H1 (cell line): ENCODE results near the gene OLFM2. TPM values are rescaled to one million over a fixed set of nuclear protein-coding genes. Genes with fewer than 3 reads are reported as not detected.

ENCODE experiments used
- CTCF ChIA-PET: fragments of 300-600 bp; sonication (Branson Sonifier 250); formaldehyde crosslinking; loops from one replicate; lab custom pipeline; 2021; ENCODE audit not compliant: partially characterized antibody; lab: Charles Lee
- POLR2A ChIA-PET: fragments of 300-600 bp; sonication (Branson Sonifier 250); formaldehyde crosslinking; loops from one replicate; lab custom pipeline; 2021; ENCODE audit warnings: inconsistent platforms; ENCODE audit not compliant: partially characterized antibody; lab: Charles Lee
- DNase-seq, 2 experiments: peaks; one replicate each; pipeline versions ENCODE4 v3.0.0 to v3.0.0-alpha.2; 2010 to 2022; ENCODE audit warnings: low spot score in 2 of 2, low read depth in 1 of 2, mixed read lengths in 1 of 2
- FAIRE-seq: peaks from 2 replicates; lab custom pipeline; 2011; peaks lifted over from hg19 to GRCh38; lab: Jason Lieb, UNC
- H2AFZ ChIP-seq: 2 replicates; pipeline ENCODE4 v1.8.1; 2012; ENCODE audit warnings: low read length, inconsistent platforms
- H2AK5ac ChIP-seq: 2 replicates; pipeline ENCODE4 v1.6.1; 2013; ENCODE audit warnings: low read depth, low read length
- H2BK120ac ChIP-seq: replicated peaks from 2 replicates; pipeline ENCODE3; 2013; ENCODE audit warnings: low read depth, low read length, inconsistent platforms
- H2BK12ac ChIP-seq: 2 replicates; pipeline ENCODE4 v1.6.1; 2013; ENCODE audit warnings: low read depth, low read length
- H2BK15ac ChIP-seq: 2 replicates; pipeline ENCODE4 v1.6.1; 2013; ENCODE audit warnings: low read length
- H2BK20ac ChIP-seq: 2 replicates; pipeline ENCODE4 v1.6.1; 2013; ENCODE audit warnings: low read length
- H2BK5ac ChIP-seq: 2 replicates; pipeline ENCODE4 v1.6.1; 2013; ENCODE audit warnings: low read depth, low read length
- H3K14ac ChIP-seq: 2 replicates; pipeline ENCODE4 v1.6.1; 2013; ENCODE audit warnings: inconsistent platforms; ENCODE audit not compliant: insufficient read length
- H3K18ac ChIP-seq: 2 replicates; pipeline ENCODE4 v1.6.1; 2013; ENCODE audit warnings: low read length; ENCODE audit errors: extremely low read depth
- H3K23ac ChIP-seq: 2 replicates; pipeline ENCODE4 v1.6.1; 2013; ENCODE audit warnings: inconsistent platforms; ENCODE audit not compliant: insufficient read length
- H3K23me2 ChIP-seq: 2 replicates; pipeline ENCODE4 v1.6.1; 2013; ENCODE audit warnings: low read depth, low read length
- H3K27ac ChIP-seq: 2 replicates; pipeline ENCODE4 v1.6.1; 2011; ENCODE audit warnings: low read depth, low read length, inconsistent platforms
- H3K27me3 ChIP-seq, 4 experiments: replicated peaks in 1 of 4; 1 replicate in 1 of 4; 2 replicates in 3 of 4; pipeline versions ENCODE4 v1.6.1 to v1.8.1; 2011 to 2013; ENCODE audit warnings: low read length in 3 of 4, mild to moderate bottlenecking in 3 of 4, inconsistent platforms in 2 of 4, mixed read lengths in 2 of 4, moderate library complexity in 1 of 4; ENCODE audit not compliant: control insufficient read depth in 3 of 4, insufficient read depth in 3 of 4; ENCODE audit errors: extremely low read depth in 1 of 4
- H3K36me3 ChIP-seq, 4 experiments: 2 replicates each; pipeline versions ENCODE4 v1.6.1 to v1.8.1; 2011 to 2013; ENCODE audit warnings: mild to moderate bottlenecking in 4 of 4, low read length in 3 of 4, moderate library complexity in 2 of 4, control low read depth in 1 of 4, inconsistent platforms in 1 of 4; ENCODE audit not compliant: insufficient read depth in 4 of 4, control insufficient read depth in 2 of 4
- H3K4ac ChIP-seq: replicated peaks from 2 replicates; pipeline ENCODE3; 2013; ENCODE audit warnings: low read length, low read depth, mixed read lengths, inconsistent platforms; ENCODE audit not compliant: insufficient read length
- H3K4me1 ChIP-seq, 4 experiments: replicated peaks in 1 of 4; 1 replicate in 1 of 4; 2 replicates in 3 of 4; pipeline versions ENCODE4 v1.6.1 to v1.8.1; 2011 to 2013; ENCODE audit warnings: low read length in 3 of 4, inconsistent platforms in 2 of 4, mixed read lengths in 1 of 4; ENCODE audit not compliant: insufficient read depth in 4 of 4, control insufficient read depth in 3 of 4
- H3K4me2 ChIP-seq, 2 experiments: 2 replicates each; pipeline versions ENCODE4 v1.6.1 to v1.8.1; 2011 to 2013; ENCODE audit warnings: low read depth in 2 of 2, low read length in 2 of 2, control low read depth in 1 of 2, inconsistent platforms in 1 of 2, mild to moderate bottlenecking in 1 of 2; ENCODE audit not compliant: insufficient read depth in 1 of 2
- H3K4me3 ChIP-seq, 4 experiments: fragments of 200-600, 300-600 bp in 1 of 4; sonication (generic), shearing (Covaris generic), sonication (Bioruptor Twin) in 1 of 4; 2 replicates each; pipeline versions ENCODE4 v1.5.1 to v1.8.1; 2011 to 2016; ENCODE audit warnings: low read length in 4 of 4, low read depth in 3 of 4, control low read depth in 2 of 4, inconsistent platforms in 2 of 4, mild to moderate bottlenecking in 2 of 4, mixed read lengths in 1 of 4, moderate library complexity in 1 of 4; ENCODE audit not compliant: insufficient read depth in 2 of 4; ENCODE audit errors: extremely low read depth in 1 of 4
- H3K56ac ChIP-seq: replicated peaks from 2 replicates; pipeline ENCODE3; 2013; ENCODE audit warnings: low read depth, mild to moderate bottlenecking, mixed read lengths, low read length, inconsistent platforms; ENCODE audit not compliant: insufficient read length
- H3K79me1 ChIP-seq: 2 replicates; pipeline ENCODE4 v1.6.1; 2013; ENCODE audit warnings: low read depth, low read length, control low read depth
- H3K79me2 ChIP-seq, 2 experiments: 2 replicates each; pipeline versions ENCODE4 v1.6.1 to v1.8.1; 2012 to 2013; ENCODE audit warnings: low read length in 2 of 2, mild to moderate bottlenecking in 2 of 2, inconsistent platforms in 1 of 2; ENCODE audit not compliant: insufficient read depth in 2 of 2, control insufficient read depth in 1 of 2
- H3K9ac ChIP-seq, 4 experiments: replicated peaks in 1 of 4; 1 replicate in 1 of 4; 2 replicates in 3 of 4; pipeline versions ENCODE4 v1.6.1 to v1.8.1; 2011 to 2013; ENCODE audit warnings: low read depth in 3 of 4, low read length in 3 of 4, control low read depth in 2 of 4, mild to moderate bottlenecking in 2 of 4, moderate library complexity in 2 of 4, inconsistent platforms in 1 of 4; ENCODE audit errors: extremely low read depth in 1 of 4
- H3K9me3 ChIP-seq, 2 experiments: 2 replicates each; pipeline versions ENCODE4 v1.6.1 to v1.8.1; 2012 to 2013; ENCODE audit warnings: mild to moderate bottlenecking in 2 of 2, moderate library complexity in 2 of 2, control low read depth in 1 of 2, inconsistent platforms in 1 of 2, low read depth in 1 of 2, low read length in 1 of 2, mixed read lengths in 1 of 2; ENCODE audit not compliant: insufficient read depth in 2 of 2
- H4K20me1 ChIP-seq, 2 experiments: replicated peaks in 1 of 2; 2 replicates each; pipeline versions ENCODE3 to v1.8.1; 2011 to 2013; ENCODE audit warnings: inconsistent platforms in 2 of 2, low read length in 2 of 2, mild to moderate bottlenecking in 1 of 2; ENCODE audit not compliant: insufficient read depth in 2 of 2, control insufficient read depth in 1 of 2
- H4K5ac ChIP-seq: 2 replicates; pipeline ENCODE4 v1.6.1; 2013; ENCODE audit warnings: low read length, low read depth, mixed read lengths, inconsistent platforms; ENCODE audit not compliant: insufficient read length
- H4K8ac ChIP-seq: 2 replicates; pipeline ENCODE4 v1.8.0; 2013; ENCODE audit warnings: mild to moderate bottlenecking, moderate library complexity, low read length, inconsistent platforms; ENCODE audit not compliant: insufficient read depth; ENCODE audit errors: extremely low read depth
- H4K91ac ChIP-seq: replicated peaks from 2 replicates; pipeline ENCODE3; 2013; ENCODE audit warnings: low read length, mixed read lengths, inconsistent platforms; ENCODE audit not compliant: insufficient read length
- ATF2 ChIP-seq: IDR thresholded peaks from 2 replicates; pipeline ENCODE4 v1.6.1; 2012; ENCODE audit warnings: low read length, inconsistent platforms
- E2F6 ChIP-seq: IDR thresholded peaks from 2 replicates; pipeline ENCODE4 v1.6.1; 2012; ENCODE audit warnings: inconsistent platforms
- EGR1 ChIP-seq: IDR thresholded peaks from 2 replicates; pipeline ENCODE4 v1.6.1; 2011; ENCODE audit warnings: low read depth, low read length, borderline replicate concordance
- POLR2AphosphoS5 ChIP-seq: IDR thresholded peaks from 2 replicates; pipeline ENCODE4 v1.6.1; 2011; ENCODE audit warnings: low read depth, low read length
- SAP30 ChIP-seq: fragments of 300-600 bp; sonication (generic); IDR thresholded peaks from 2 replicates; pipeline ENCODE4 v1.7.1; 2012; ENCODE audit warnings: low read length, moderate library complexity, mild to moderate bottlenecking, inconsistent platforms; ENCODE audit not compliant: insufficient read depth, insufficient replicate concordance
- TCF12 ChIP-seq: IDR thresholded peaks from 2 replicates; pipeline ENCODE4 v1.6.1; 2011; ENCODE audit warnings: low read depth, mild to moderate bottlenecking, low read length
- USF2 ChIP-seq: IDR thresholded peaks from 2 replicates; pipeline ENCODE4 v1.6.1; 2011; ENCODE audit warnings: low read length, improper control_type of control experiment
- WGBS, 2 experiments: shearing (Covaris generic) in 1 of 2; methylation state at CpG; one replicate each; pipeline versions ENCODE4 v1.1.6 to v1.1.7; 2013 to 2015; ENCODE audit warnings: low lambda C conversion rate in 2 of 2, mixed read lengths in 2 of 2, inconsistent platforms in 1 of 2, low coverage in 1 of 2, missing lambda C conversion rate in 1 of 2; ENCODE audit not compliant: insufficient replicate concordance in 2 of 2, insufficient coverage in 1 of 2, insufficient read length in 1 of 2; ENCODE audit errors: extremely low coverage in 1 of 2, missing lambda C conversion rate in 1 of 2; 5-methylcytosine and 5-hydroxymethylcytosine counted together
- polyA plus RNA-seq, 7 experiments: library from polyadenylated mRNA; depleted of rRNA in 3 of 7; stranded (reverse) in 5 of 7; unstranded in 2 of 7; fragments of >200 nt in 5 of 7; fragments of 200-250 nt in 2 of 7; gene quantifications; 1 replicate in 5 of 7; 2 replicates in 1 of 7; 4 replicates in 1 of 7; pipeline versions ENCODE4 v1.2.1 to v1.2.3, GENCODE V29; 2011 to 2013; ENCODE audit warnings: missing spikeins in 2 of 7, mixed read lengths in 2 of 7
- total RNA-seq: library from RNA; stranded (reverse); fragmentation: NEBNext Ultra II Directional; extraction: Animal tissue kit (Norgen Biotek cat#: 25700); gene quantifications from 2 replicates; pipeline ENCODE4 v1.2.1, GENCODE V29; 2021

Gene OLFM2
- total and polyA plus RNA-seq, 2 of the 8 experiments (the other 6 are each of a cell fraction or from before 2014, with no cell fraction given): 68.2 to 151 TPM

- no peak overlapping the region for H3K14ac ChIP-seq
- no peak overlapping the region for H2BK5ac ChIP-seq
- H2AFZ ChIP-seq: no peak overlapping the region
- no peak overlapping the region for H3K9ac ChIP-seq
- H3K4me3 ChIP-seq: no peak overlapping the region
- H2BK15ac ChIP-seq: no peak overlapping the region
- no peak overlapping the region for H3K23ac ChIP-seq
- no peak overlapping the region for H3K4me2 ChIP-seq
- no peak overlapping the region for H2BK20ac ChIP-seq
- no peak for DNase-seq
- no peak overlapping the region for H2BK12ac ChIP-seq
- H3K9me3 ChIP-seq: no peaks in the 10 kb centered on the region; a peak in 1 of 4 replicates
- H3K18ac ChIP-seq: no peak overlapping the region
- POLR2A ChIA-PET: interaction anchor here (0.8 kb wide), 1 partner anchor 8 kb away, joined by 3 read pairs; no protein-coding TSS in a partner anchor
- no peak overlapping the region for H3K4ac ChIP-seq
- no peak overlapping the region for H2BK120ac ChIP-seq
- H3K4me1 ChIP-seq: peaks cover 0 to 2% (median 0%) of the 10 kb centered on the region in 4 experiments; a peak in 1 of 7 replicates
- no peak overlapping the region for H4K8ac ChIP-seq
- FAIRE-seq: no peak
- no peaks in the 10 kb centered on the region for H3K27me3 ChIP-seq
- H3K56ac ChIP-seq: no peak overlapping the region
- no peaks in the 10 kb centered on the region for H3K36me3 ChIP-seq
- WGBS, 2 experiments: 87% methylated on average over 8 of the region's 8 CpGs; no CpG with 5 or more reads in 1 of the 2 experiments
- H3K23me2 ChIP-seq: no peaks in the 10 kb centered on the region
- H3K79me1 ChIP-seq: no peaks in the 10 kb centered on the region
- no peak overlapping the region for H2AK5ac ChIP-seq
- H3K27ac ChIP-seq: no peak overlapping the region
- no peaks in the 10 kb centered on the region for H4K20me1 ChIP-seq
- H4K5ac ChIP-seq: no peak overlapping the region
- H4K91ac ChIP-seq: no peak overlapping the region
- no peaks in the 10 kb centered on the region for H3K79me2 ChIP-seq
- CTCF ChIA-PET: interaction anchor here (1.7 kb wide), 1 partner anchor 19 kb away, joined by 3 read pairs; no protein-coding TSS in a partner anchor
- TF ChIP-seq E2F6 (no peak), TCF12 (no peak), ATF2 (no peak), EGR1 (no peak), POLR2AphosphoS5 (no peak), USF2 (no peak), SAP30 (no peak)
Observed at GRCh38 chr19:9981406-9982260, 45.3 kb upstream of the OLFM2 start.
